Prostate gland (tissue), 2 donors: ENCODE measurements around the gene RPUSD2. TPM values are rescaled to one million over a fixed set of nuclear protein-coding genes. Genes with fewer than 3 reads are reported as not detected.

Experiments
- DNase-seq: peaks from one replicate; pipeline ENCODE4 v3.0.0-alpha.2; 2019; ENCODE audit warnings: low spot score
- H3K27ac ChIP-seq, 2 donors: fragments of 200-600 bp; sonication (generic); 2 replicates each; pipeline ENCODE4 v1.5.1; 2017 to 2019
- H3K27me3 ChIP-seq: fragments of 200-600 bp; sonication (generic); replicated peaks from 2 replicates; pipeline ENCODE4 v1.5.1; 2019; ENCODE audit not compliant: insufficient read depth
- H3K36me3 ChIP-seq, 2 donors: fragments of 200-600 bp; sonication (generic); 1 replicate in 1 of 2; 2 replicates in 1 of 2; pipeline versions ENCODE4 v1.5.1 to v1.8.1; 2017 to 2019
- H3K4me1 ChIP-seq: fragments of 200-600 bp; sonication (generic); replicated peaks from 2 replicates; pipeline ENCODE4 v1.5.1; 2019
- H3K4me3 ChIP-seq, 2 donors: fragments of 200-600 bp; sonication (generic); 2 replicates each; pipeline ENCODE4 v1.5.1; 2017 to 2019
- H3K9me3 ChIP-seq: fragments of 200-600 bp; sonication (generic); 2 replicates; pipeline ENCODE4 v1.5.1; 2017
- POLR2A ChIP-seq: fragments of 450-650 bp; IDR thresholded peaks from one replicate; pipeline ENCODE4 v1.6.1; 2016; ENCODE audit warnings: antibody characterized with exemption, mild to moderate bottlenecking
- POLR2AphosphoS5 ChIP-seq: sonication (generic); formaldehyde crosslinking; IDR thresholded peaks from one replicate; pipeline ENCODE4 v1.6.1; 2017; ENCODE audit warnings: antibody characterized with exemption
- WGBS: methylation state at CpG from one replicate; pipeline ENCODE4 v1.1.5; 2018; 5-methylcytosine and 5-hydroxymethylcytosine counted together
- intact Hi-C: fragments of 100-400 bp; cut with DNase I; formaldehyde crosslinking; loops from one replicate; pipeline ENCODE4 v1.14.2; 2022
- total RNA-seq, 2 donors: library from RNA; depleted of rRNA; stranded (reverse); fragments of >200 nt; gene quantifications; one replicate each; pipeline ENCODE4 v1.1.0, GENCODE V29; 2016
- TF ChIP-seq, protein P1 (sequence below), 4 experiments: fragments of 200-600 bp in 2 of 4; fragments of 450-650 bp in 2 of 4; sonication (generic) in 2 of 4; IDR thresholded peaks; 1 replicate in 3 of 4; 2 replicates in 1 of 4; pipeline ENCODE4 v1.5.1; 2016 to 2019; ENCODE audit warnings: antibody characterized with exemption in 4 of 4, mild to moderate bottlenecking in 2 of 4, moderate library complexity in 2 of 4

Gene RPUSD2
- total RNA-seq, 2 donors from 2014 or later, result 11.2 to 24.1 TPM

DNA sequence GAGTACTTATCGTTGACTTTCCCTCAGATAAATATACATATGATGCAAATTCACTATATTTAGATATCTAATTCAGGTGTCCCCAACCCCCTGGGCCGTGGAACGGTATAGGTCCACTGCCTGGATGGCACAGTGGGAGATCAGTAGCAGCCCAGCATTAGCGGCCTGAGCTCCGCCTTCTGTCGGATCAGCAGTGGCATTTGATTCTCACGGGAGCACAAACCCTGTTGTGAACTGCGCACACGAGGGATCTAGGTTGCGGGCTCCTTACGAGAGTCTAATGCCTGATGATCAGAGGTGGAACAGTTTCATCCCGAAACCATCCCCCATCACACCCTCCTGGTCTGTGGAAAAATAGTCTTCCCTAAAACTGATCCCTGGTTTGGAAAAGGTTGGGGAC, 31.9 kb downstream of the RPUSD2 start:
- Histone ChIP-seq H3K9me3 (no peaks in the 10 kb centered on the region), H3K4me1 (no peaks in the 10 kb centered on the region), H3K4me3 (no peak overlapping the region), H3K27ac (no peak overlapping the region), H3K36me3 (no peaks in the 10 kb centered on the region), H3K27me3 (no peaks in the 10 kb centered on the region)
- 95% methylated on average over 12 of the region's 12 CpGs for WGBS
- DNase-seq, result no peak
- intact Hi-C loops, result no loop called here
- TF ChIP-seq, protein P1, sequence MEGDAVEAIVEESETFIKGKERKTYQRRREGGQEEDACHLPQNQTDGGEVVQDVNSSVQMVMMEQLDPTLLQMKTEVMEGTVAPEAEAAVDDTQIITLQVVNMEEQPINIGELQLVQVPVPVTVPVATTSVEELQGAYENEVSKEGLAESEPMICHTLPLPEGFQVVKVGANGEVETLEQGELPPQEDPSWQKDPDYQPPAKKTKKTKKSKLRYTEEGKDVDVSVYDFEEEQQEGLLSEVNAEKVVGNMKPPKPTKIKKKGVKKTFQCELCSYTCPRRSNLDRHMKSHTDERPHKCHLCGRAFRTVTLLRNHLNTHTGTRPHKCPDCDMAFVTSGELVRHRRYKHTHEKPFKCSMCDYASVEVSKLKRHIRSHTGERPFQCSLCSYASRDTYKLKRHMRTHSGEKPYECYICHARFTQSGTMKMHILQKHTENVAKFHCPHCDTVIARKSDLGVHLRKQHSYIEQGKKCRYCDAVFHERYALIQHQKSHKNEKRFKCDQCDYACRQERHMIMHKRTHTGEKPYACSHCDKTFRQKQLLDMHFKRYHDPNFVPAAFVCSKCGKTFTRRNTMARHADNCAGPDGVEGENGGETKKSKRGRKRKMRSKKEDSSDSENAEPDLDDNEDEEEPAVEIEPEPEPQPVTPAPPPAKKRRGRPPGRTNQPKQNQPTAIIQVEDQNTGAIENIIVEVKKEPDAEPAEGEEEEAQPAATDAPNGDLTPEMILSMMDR (IDR thresholded peaks at IDR 0.05), result no peak
- TF ChIP-seq POLR2AphosphoS5 (no peak), POLR2A (no peak)

DNA sequence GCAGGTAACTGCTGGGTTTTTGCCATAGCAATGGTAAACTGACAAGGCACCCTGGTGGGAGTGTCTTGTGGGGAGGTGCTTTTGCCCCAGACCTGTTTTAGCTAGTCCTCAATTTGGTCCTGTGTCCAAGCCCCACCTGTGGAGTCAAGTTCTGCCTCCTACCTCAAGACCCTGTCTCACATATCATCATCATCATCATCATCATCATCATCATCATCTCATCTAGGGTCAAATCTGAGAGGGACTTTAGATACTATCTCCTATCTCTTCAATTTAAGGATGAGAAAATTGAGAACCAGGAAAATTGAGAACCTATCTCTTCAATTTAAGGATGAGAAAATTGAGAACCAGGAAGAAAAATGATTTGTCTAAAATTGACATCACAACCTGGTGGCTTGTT, 34.8 kb downstream of the RPUSD2 start:
- intact Hi-C loops, result no loop called here
- no peaks in the 10 kb centered on the region for H3K4me1 ChIP-seq
- no peak for DNase-seq
- H3K36me3 ChIP-seq, result no peaks in the 10 kb centered on the region
- H3K27me3 ChIP-seq, result no peaks in the 10 kb centered on the region
- no peak overlapping the region for H3K4me3 ChIP-seq
- no peaks in the 10 kb centered on the region for H3K9me3 ChIP-seq
- H3K27ac ChIP-seq, result no peak overlapping the region
- TF ChIP-seq POLR2A, result no peak
- TF ChIP-seq, protein P1 (IDR thresholded peaks at IDR 0.05), result no peak
- TF ChIP-seq POLR2AphosphoS5, result no peak

DNA sequence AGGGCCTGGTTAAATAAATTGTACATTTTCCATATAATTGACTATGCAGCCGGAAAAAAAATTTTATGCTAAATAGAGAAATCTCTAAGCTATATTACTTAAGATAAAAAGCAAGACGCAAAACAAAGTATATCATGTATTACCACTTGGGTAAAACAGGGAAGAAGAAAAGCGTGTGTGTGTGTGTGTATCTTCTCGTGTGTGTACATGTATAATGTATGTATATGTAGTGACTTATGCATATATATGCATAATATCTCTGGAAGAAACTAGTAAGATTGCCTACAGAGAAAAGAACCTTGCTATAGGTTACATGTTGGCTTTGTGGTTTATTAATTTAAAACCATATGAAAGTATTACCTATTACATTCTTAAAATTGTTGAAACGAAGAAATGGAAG, 44.0 kb downstream of the RPUSD2 start:
- Histone ChIP-seq H3K9me3 (no peaks in the 10 kb centered on the region), H3K36me3 (no peaks in the 10 kb centered on the region), H3K4me3 (no peak overlapping the region), H3K4me1 (no peaks in the 10 kb centered on the region), H3K27me3 (no peaks in the 10 kb centered on the region), H3K27ac (no peak overlapping the region)
- intact Hi-C loops, result no loop called here
- DNase-seq, result no peak
- TF ChIP-seq POLR2AphosphoS5 (no peak), POLR2A (no peak)
- TF ChIP-seq, protein P1 (IDR thresholded peaks at IDR 0.05), result no peak
- WGBS, result 76% methylated on average over 5 of the region's 5 CpGs

DNA sequence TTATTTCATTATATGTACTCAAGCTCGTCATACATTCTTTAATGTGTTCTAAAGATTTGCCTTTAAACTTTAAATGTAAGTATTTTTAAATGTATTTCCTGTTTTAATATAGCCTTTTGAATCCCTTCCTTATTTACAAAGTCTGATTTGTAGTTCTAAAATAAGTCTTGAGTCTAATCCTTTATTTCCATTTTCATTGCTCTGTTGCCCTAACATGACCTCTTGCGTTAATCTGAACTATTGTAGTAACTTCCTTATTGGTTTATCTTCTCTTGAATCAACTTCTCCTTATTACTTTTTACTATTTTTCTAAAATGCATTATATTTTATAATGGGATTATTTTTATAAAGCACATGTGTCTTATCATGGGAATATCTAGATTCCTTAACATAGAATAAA, 48.9 kb downstream of the RPUSD2 start:
- no peaks in the 10 kb centered on the region for H3K9me3 ChIP-seq

DNA sequence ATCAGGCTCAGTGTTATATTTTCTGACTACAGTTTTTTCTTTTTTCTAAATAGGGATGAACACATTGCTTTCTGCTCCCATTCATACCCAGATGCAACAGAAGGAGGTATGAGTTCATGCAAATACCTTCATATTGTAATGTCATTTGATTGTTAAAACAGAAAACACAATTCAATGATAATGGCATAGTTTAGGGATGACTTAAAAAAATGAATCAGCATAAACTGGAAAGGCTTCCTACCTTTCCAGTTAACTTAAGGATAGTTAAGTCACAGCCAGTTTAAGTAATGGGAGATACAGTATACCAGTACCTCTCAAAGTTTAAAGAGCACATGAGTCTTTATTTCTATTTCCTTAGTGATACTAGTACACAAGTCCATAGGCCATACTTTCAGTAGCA, 49.8 kb downstream of the RPUSD2 start:
- H3K27me3 ChIP-seq, result no peaks in the 10 kb centered on the region
- TF ChIP-seq POLR2AphosphoS5 (no peak), POLR2A (no peak)
- TF ChIP-seq, protein P1 (IDR thresholded peaks at IDR 0.05), result no peak
- DNase-seq, result no peak
- intact Hi-C loops, result no loop called here
- no peaks in the 10 kb centered on the region for H3K36me3 ChIP-seq
- H3K4me1 ChIP-seq, result no peaks in the 10 kb centered on the region
- no peak overlapping the region for H3K4me3 ChIP-seq
- no peak overlapping the region for H3K27ac ChIP-seq
- H3K9me3 ChIP-seq, result no peaks in the 10 kb centered on the region

More for the DNA sequence above, 48.9 kb downstream of the RPUSD2 start:
- Histone ChIP-seq H3K4me3 (no peak overlapping the region), H3K4me1 (no peaks in the 10 kb centered on the region), H3K36me3 (no peaks in the 10 kb centered on the region), H3K27me3 (no peaks in the 10 kb centered on the region), H3K27ac (no peak overlapping the region)
- intact Hi-C loops, result no loop called here
- TF ChIP-seq, protein P1 (IDR thresholded peaks at IDR 0.05), result no peak
- TF ChIP-seq POLR2A (no peak), POLR2AphosphoS5 (no peak)
- DNase-seq, result no peak
- 70% methylated on average over 2 of the region's 2 CpGs for WGBS
